A549 (cell line): Measurements from ENCODE around the gene USP25. TPM values are rescaled to one million over a fixed set of nuclear protein-coding genes. Genes with fewer than 3 reads are reported as not detected.

Source experiments
- ATAC-seq, 2 experiments: fragments of 200-7000 bp in 1 of 2; fragments of >200 bp in 1 of 2; cut with Nextera tagmentation in 1 of 2; cut with Tn5 transposase in 1 of 2; 3 replicates each; pipeline versions ENCODE4 v1.8.0 to v1.9.1; 2018 to 2020; ENCODE audit warnings: mild to moderate bottlenecking in 1 of 2, moderate library complexity in 1 of 2
- CTCF ChIA-PET: fragments of 300-600 bp; sonication (Branson Sonifier 250); formaldehyde crosslinking; extraction: SDS; loops from one replicate; lab custom pipeline; 2021; ENCODE audit warnings: antibody characterized with exemption, inconsistent platforms; lab: Yijun Ruan, JAX
- POLR2A ChIA-PET: fragments of 350-600 bp; formaldehyde crosslinking; extraction: SDS; loops from one replicate; lab custom pipeline; 2021; ENCODE audit warnings: antibody characterized with exemption, inconsistent platforms; lab: Yijun Ruan, JAX
- DNase-seq, 2 experiments: peaks; one replicate each; pipeline versions ENCODE4 v3.0.0 to v3.0.0-alpha.2; 2011 to 2016; ENCODE audit warnings: low read depth in 1 of 2, low spot score in 1 of 2
- FAIRE-seq: peaks from 2 replicates; lab custom pipeline; 2011; peaks lifted over from hg19 to GRCh38; lab: Jason Lieb, UNC
- H3K27ac ChIP-seq, 2 experiments: fragments of >200 bp; sonication (Bioruptor Twin); formaldehyde crosslinking; 3 replicates each; pipeline ENCODE4 v1.5.1; 2016 to 2017
- H3K4me1 ChIP-seq: fragments of >200 bp; sonication (Bioruptor Twin); formaldehyde crosslinking; 3 replicates; pipeline ENCODE4 v1.6.1; 2016
- H3K4me2 ChIP-seq: fragments of >200 bp; sonication (Bioruptor Twin); formaldehyde crosslinking; 3 replicates; pipeline ENCODE4 v1.6.1; 2016
- H3K4me3 ChIP-seq: fragments of >200 bp; sonication (Bioruptor Twin); formaldehyde crosslinking; 3 replicates; pipeline ENCODE4 v1.5.1; 2016
- H3K9me3 ChIP-seq: fragments of >200 bp; sonication (Bioruptor Twin); formaldehyde crosslinking; 3 replicates; pipeline ENCODE4 v1.6.1; 2016
- ATOH8 ChIP-seq: fragments of 250-450 bp; sonication (Bioruptor Pico); IDR thresholded peaks from 2 replicates; pipeline ENCODE4 v1.5.0; 2020; ENCODE audit warnings: low read depth, mild to moderate bottlenecking, moderate library complexity
- CBX8 ChIP-seq: fragments of 200-600 bp; sonication (generic); IDR thresholded peaks from 2 replicates; pipeline ENCODE4 v1.6.1; 2016
- CHD2 ChIP-seq: fragments of 150-350 bp; IDR thresholded peaks from 2 replicates; pipeline ENCODE4 v1.6.1; 2014; ENCODE audit warnings: low read length; ENCODE audit not compliant: partially characterized antibody
- CHD4 ChIP-seq: fragments of 200-600 bp; sonication (generic); IDR thresholded peaks from 2 replicates; pipeline ENCODE4 v1.6.1; 2016; ENCODE audit warnings: antibody characterized with exemption, mild to moderate bottlenecking, borderline replicate concordance
- CTCF ChIP-seq: fragments of >200 bp; sonication (Bioruptor Twin); formaldehyde crosslinking; IDR thresholded peaks from 3 replicates; pipeline ENCODE4 v1.5.1; 2016
- EHF ChIP-seq: fragments of 250-450 bp; sonication (Bioruptor Pico); IDR thresholded peaks from 2 replicates; pipeline ENCODE4 v1.5.0; 2020; ENCODE audit warnings: mild to moderate bottlenecking
- EP300 ChIP-seq, 2 experiments: fragments of >200 bp; sonication (Bioruptor Twin); formaldehyde crosslinking; IDR thresholded peaks; 2 replicates in 1 of 2; 3 replicates in 1 of 2; pipeline ENCODE4 v1.6.1; 2016 to 2017
- FOSL2 ChIP-seq, 2 experiments: fragments of 450-650 bp in 1 of 2; fragments of >200 bp in 1 of 2; sonication (Bioruptor Twin) in 1 of 2; formaldehyde crosslinking; IDR thresholded peaks; 2 replicates each; pipeline versions ENCODE4 v1.5.0 to v1.6.1; 2016 to 2020; ENCODE audit warnings: mild to moderate bottlenecking in 1 of 2, moderate library complexity in 1 of 2
- GATA3 ChIP-seq: IDR thresholded peaks from 2 replicates; pipeline ENCODE4 v1.6.1; 2012; ENCODE audit warnings: borderline replicate concordance
- HOXA7 ChIP-seq: fragments of 250-450 bp; sonication (Bioruptor Pico); IDR thresholded peaks from 2 replicates; pipeline ENCODE4 v1.5.0; 2020; ENCODE audit warnings: mild to moderate bottlenecking, moderate library complexity
- HOXB5 ChIP-seq: fragments of 250-450 bp; sonication (Bioruptor Pico); IDR thresholded peaks from 2 replicates; pipeline ENCODE4 v1.5.0; 2020; ENCODE audit warnings: mild to moderate bottlenecking, moderate library complexity
- JUN ChIP-seq, 2 experiments: fragments of >200 bp; sonication (Bioruptor Twin); formaldehyde crosslinking; IDR thresholded peaks; 2 replicates in 1 of 2; 3 replicates in 1 of 2; pipeline ENCODE4 v1.6.1; 2016 to 2017
- JUNB ChIP-seq: fragments of >200 bp; sonication (Bioruptor Twin); formaldehyde crosslinking; IDR thresholded peaks from 2 replicates; pipeline ENCODE4 v1.6.1; 2016
- MAX ChIP-seq: IDR thresholded peaks from 2 replicates; pipeline ENCODE4 v1.6.1; 2012
- PHF8 ChIP-seq: fragments of 200-600 bp; sonication (generic); IDR thresholded peaks from 2 replicates; pipeline ENCODE4 v1.6.1; 2016; ENCODE audit warnings: low read depth, mild to moderate bottlenecking, antibody characterized with exemption, moderate library complexity, borderline replicate concordance
- POLR2A ChIP-seq: IDR thresholded peaks from 2 replicates; pipeline ENCODE4 v1.6.1; 2012; ENCODE audit warnings: mild to moderate bottlenecking, low read length
- RARB ChIP-seq: fragments of 250-450 bp; sonication (Bioruptor Pico); IDR thresholded peaks from 2 replicates; pipeline ENCODE4 v1.8.0; 2021; ENCODE audit warnings: mild to moderate bottlenecking, moderate library complexity
- RCOR1 ChIP-seq: fragments of 150-350 bp; IDR thresholded peaks from 2 replicates; pipeline ENCODE4 v1.6.1; 2014; ENCODE audit warnings: antibody characterized with exemption, low read length, low read depth
- TFCP2L1 ChIP-seq: fragments of 250-450 bp; sonication (Bioruptor Pico); IDR thresholded peaks from 2 replicates; pipeline ENCODE4 v1.5.0; 2021; ENCODE audit warnings: mild to moderate bottlenecking
- TP53 ChIP-seq: fragments of 250-450 bp; sonication (Bioruptor Pico); IDR thresholded peaks from 2 replicates; pipeline ENCODE4 v1.5.0; 2021; ENCODE audit warnings: mild to moderate bottlenecking, moderate library complexity
- ZC3H11A ChIP-seq: fragments of 450-650 bp; IDR thresholded peaks from 2 replicates; pipeline ENCODE4 v1.6.1; 2014; ENCODE audit warnings: antibody characterized with exemption, mild to moderate bottlenecking
- WGBS: methylation state at CpG from one replicate; pipeline ENCODE4 v1.1.6; 2017; ENCODE audit errors: missing lambda C conversion rate; 5-methylcytosine and 5-hydroxymethylcytosine counted together
- polyA plus RNA-seq, 4 experiments: library from polyadenylated mRNA; depleted of rRNA in 3 of 4; stranded (reverse); fragments of >200 nt; fragmentation: RNase III in 1 of 4; extraction: RNeasy Plus Mini Kit Qiagen cat#74134 plus additional on column Dnase treatment in 1 of 4; gene quantifications; 2 replicates in 3 of 4; 3 replicates in 1 of 4; pipeline ENCODE4 v1.2.3, GENCODE V29; 2011 to 2017

The USP25 gene
- polyA plus RNA-seq, 2 of the 4 experiments (the other 2 are of a cell fraction) = 15.3 to 33.5 TPM

DNA sequence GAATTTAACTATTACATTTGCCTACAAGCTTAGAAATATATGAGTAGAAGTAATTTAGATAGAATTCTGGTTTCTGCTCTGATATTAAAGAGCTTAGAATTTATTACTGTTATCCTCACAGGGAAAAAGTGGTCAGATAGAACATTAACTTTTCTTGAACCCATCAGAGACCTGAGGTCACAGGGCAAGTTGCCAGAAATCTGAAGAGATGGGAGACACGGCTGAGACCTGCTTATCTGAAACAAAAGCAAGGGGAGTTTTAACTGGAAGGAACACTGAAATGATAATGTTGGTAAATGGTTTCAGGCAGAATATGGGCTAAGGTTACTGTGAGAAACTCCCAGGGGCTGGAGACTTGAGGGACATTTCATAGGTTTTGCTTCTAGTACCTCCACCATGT is 28.0 kb upstream of the USP25 start:
- H3K9me3 ChIP-seq = 0 out of 3 replicates have a peak, but pooled peaks cover 4% of the 10 kb centered on the region
- no peak overlapping the region for H3K4me2 ChIP-seq
- no peak overlapping the region for H3K27ac ChIP-seq
- 70% methylated on average over 1 of the region's 1 CpG for WGBS
- ATAC-seq (no peak), FAIRE-seq (no peak), DNase-seq (no peak)
- ChIA-PET CTCF (no interaction called here), POLR2A (no interaction called here)
- no peaks in the 10 kb centered on the region for H3K4me1 ChIP-seq
- TF ChIP-seq HOXB5 = no peak
- no peak for TF ChIP-seq EP300 (IDR thresholded peaks at IDR 0.05)
- TF ChIP-seq RCOR1 = no peak
- no peak for TF ChIP-seq POLR2A
- no peak for TF ChIP-seq MAX
- no peak for TF ChIP-seq FOSL2 (IDR thresholded peaks at IDR 0.05)
- no peak for TF ChIP-seq FOSL2 (CRISPR knock-in tag; IDR thresholded peaks at IDR 0.05)
- TF ChIP-seq GATA3 = no peak
- TF ChIP-seq CHD2 = no peak
- TF ChIP-seq ATOH8 (CRISPR knock-in tag) = no peak
- TF ChIP-seq ZC3H11A = no peak
- no peak for TF ChIP-seq CBX8
- TF ChIP-seq JUN (IDR thresholded peaks at IDR 0.05) = no peak
- no peak for TF ChIP-seq TP53
- TF ChIP-seq PHF8 = no peak
- no peak for TF ChIP-seq CTCF
- TF ChIP-seq EHF = no peak
- no peak for TF ChIP-seq RARB (CRISPR knock-in tag)
- no peak for TF ChIP-seq TFCP2L1 (CRISPR knock-in tag)
- no peak overlapping the region for H3K4me3 ChIP-seq

DNA sequence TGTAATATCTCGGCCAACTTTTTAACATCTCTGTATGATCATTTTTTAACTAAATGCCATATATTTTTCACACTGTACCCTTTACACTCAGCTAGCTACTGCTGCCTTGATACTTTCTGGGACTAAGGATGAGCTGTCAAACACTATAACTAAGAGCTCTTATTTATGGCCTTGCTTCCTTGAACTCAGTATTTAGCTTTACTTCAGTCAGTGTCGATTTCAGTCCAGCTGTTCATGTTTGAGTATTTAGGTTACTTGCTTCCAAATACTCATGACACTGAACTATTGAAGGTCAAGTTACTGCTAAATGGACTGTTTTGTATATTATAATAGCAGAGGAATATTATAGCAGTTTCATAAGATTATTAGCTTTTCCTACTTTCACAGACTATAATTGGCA is 25.9 kb upstream of the USP25 start:
- Histone ChIP-seq H3K4me3 (no peak overlapping the region), H3K4me2 (no peak overlapping the region), H3K9me3 (0 out of 3 replicates have a peak, but pooled peaks cover 4% of the 10 kb centered on the region), H3K27ac (no peak overlapping the region), H3K4me1 (peaks cover 5% of the 10 kb centered on the region; the same call in 2 of the 3 replicates)
- no peak for TF ChIP-seq CHD4
- POLR2A ChIA-PET = no interaction called here
- 84% methylated on average over 2 of the region's 2 CpGs for WGBS
- ATAC-seq (no peak), DNase-seq (no peak), FAIRE-seq (no peak)
- CTCF ChIA-PET = no interaction called here

- peak; percentile 90 to 93 for ATAC-seq
- peak; percentile 19 to 66 for DNase-seq
- Histone ChIP-seq H3K4me3 (no peak overlapping the region), H3K27ac (peak overlapping the region in 1 of 2 experiments; percentile 12; a peak in 1 of 6 replicates), H3K4me1 (peaks cover 5% of the 10 kb centered on the region; the same call in 2 of the 3 replicates), H3K4me2 (peak overlapping the region; percentile 27), H3K9me3 (0 out of 3 replicates have a peak, but pooled peaks cover 4% of the 10 kb centered on the region)
- TF ChIP-seq HOXA7 (CRISPR knock-in tag) = no peak
- peak; percentile 47; the same call in 1 of the 2 replicates for TF ChIP-seq FOSL2 (IDR thresholded peaks at IDR 0.05)
- TF ChIP-seq FOSL2 (CRISPR knock-in tag; IDR thresholded peaks at IDR 0.05) = peak; percentile 70
- 0 out of 2 replicates have a peak, but pooled peaks have one; percentile 30 for TF ChIP-seq JUNB
- TF ChIP-seq RARB (CRISPR knock-in tag) = no peak
- FAIRE-seq = no peak
- ChIA-PET CTCF (no interaction called here), POLR2A (no interaction called here)
- WGBS = 0% methylated on average over 3 of the region's 3 CpGs
Observed at GRCh38 chr21:15706696-15707095, 23.1 kb upstream of the USP25 start.
